ENCODE measurements around the gene KBTBD8. TPM values are rescaled to one million over a fixed set of nuclear protein-coding genes. Genes with fewer than 3 reads are reported as not detected.

KBTBD8 gene
- total RNA-seq, 3 donors from 2014 or later (not counting 1 experiment from before 2014, with no cell fraction given): 8.6 to 11.8 (median 10.8) TPM

DNA sequence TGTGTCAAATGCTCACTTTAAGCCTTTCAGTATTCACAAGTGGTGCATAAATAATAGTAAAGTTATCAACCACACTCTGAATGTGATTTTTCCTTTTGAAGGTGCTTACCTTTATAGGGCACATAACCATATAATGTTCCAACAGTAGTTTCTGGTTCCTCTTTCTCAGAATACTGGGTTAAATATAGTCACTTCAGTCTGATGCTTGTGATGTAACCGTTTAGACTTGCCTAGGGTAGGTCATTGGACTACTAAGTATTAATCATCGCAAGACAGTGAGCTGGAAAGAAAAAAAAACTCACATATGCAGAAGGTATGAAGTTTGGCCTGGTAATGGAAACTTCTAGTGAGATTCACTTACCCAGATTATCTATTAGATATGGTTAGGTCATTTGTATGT lies 1.9 kb downstream of the KBTBD8 start:
- DNase-seq: no peak
- TF ChIP-seq, protein P1, sequence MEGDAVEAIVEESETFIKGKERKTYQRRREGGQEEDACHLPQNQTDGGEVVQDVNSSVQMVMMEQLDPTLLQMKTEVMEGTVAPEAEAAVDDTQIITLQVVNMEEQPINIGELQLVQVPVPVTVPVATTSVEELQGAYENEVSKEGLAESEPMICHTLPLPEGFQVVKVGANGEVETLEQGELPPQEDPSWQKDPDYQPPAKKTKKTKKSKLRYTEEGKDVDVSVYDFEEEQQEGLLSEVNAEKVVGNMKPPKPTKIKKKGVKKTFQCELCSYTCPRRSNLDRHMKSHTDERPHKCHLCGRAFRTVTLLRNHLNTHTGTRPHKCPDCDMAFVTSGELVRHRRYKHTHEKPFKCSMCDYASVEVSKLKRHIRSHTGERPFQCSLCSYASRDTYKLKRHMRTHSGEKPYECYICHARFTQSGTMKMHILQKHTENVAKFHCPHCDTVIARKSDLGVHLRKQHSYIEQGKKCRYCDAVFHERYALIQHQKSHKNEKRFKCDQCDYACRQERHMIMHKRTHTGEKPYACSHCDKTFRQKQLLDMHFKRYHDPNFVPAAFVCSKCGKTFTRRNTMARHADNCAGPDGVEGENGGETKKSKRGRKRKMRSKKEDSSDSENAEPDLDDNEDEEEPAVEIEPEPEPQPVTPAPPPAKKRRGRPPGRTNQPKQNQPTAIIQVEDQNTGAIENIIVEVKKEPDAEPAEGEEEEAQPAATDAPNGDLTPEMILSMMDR (IDR thresholded peaks at IDR 0.05): no peak
- Histone ChIP-seq H3K4me1 (ENCODE audit: control insufficient read depth, insufficient read depth, low read length) (peaks cover 12% of the 10 kb centered on the region), H3K36me3 (ENCODE audit: control insufficient read depth, insufficient read depth, low read length) (peaks cover 18% of the 10 kb centered on the region), H3K9me3 (ENCODE audit: control insufficient read depth, insufficient read depth, low read length) (no peaks in the 10 kb centered on the region), H3K27ac (ENCODE audit: low read length) (peak overlapping the region; percentile 66), H3K27me3 (ENCODE audit: control insufficient read depth, insufficient read depth, low read length) (peaks cover 2% of the 10 kb centered on the region), H3K4me3 (ENCODE audit: low read length) (no peak overlapping the region)
- 58% methylated on average over 2 of the region's 2 CpGs for WGBS (ENCODE audit: insufficient coverage)
- H3K4me1 Mint-ChIP-seq: peaks cover 17 to 26% of the 10 kb centered on the region in 2 donors
- H3K4me3 Mint-ChIP-seq: no peak overlapping the region
- peaks cover under 1 to 3% of the 10 kb centered on the region in 2 donors for H3K27me3 Mint-ChIP-seq (ENCODE audit: low read depth in 2 of 2)
- no peak for ATAC-seq
- H3K36me3 Mint-ChIP-seq: peaks cover 14% of the 10 kb centered on the region
- no peaks in the 10 kb centered on the region for H3K9me3 Mint-ChIP-seq
- no peak overlapping the region for H3K27ac Mint-ChIP-seq
- intact Hi-C loops (cut with micrococcal nuclease): no loop called here

DNA sequence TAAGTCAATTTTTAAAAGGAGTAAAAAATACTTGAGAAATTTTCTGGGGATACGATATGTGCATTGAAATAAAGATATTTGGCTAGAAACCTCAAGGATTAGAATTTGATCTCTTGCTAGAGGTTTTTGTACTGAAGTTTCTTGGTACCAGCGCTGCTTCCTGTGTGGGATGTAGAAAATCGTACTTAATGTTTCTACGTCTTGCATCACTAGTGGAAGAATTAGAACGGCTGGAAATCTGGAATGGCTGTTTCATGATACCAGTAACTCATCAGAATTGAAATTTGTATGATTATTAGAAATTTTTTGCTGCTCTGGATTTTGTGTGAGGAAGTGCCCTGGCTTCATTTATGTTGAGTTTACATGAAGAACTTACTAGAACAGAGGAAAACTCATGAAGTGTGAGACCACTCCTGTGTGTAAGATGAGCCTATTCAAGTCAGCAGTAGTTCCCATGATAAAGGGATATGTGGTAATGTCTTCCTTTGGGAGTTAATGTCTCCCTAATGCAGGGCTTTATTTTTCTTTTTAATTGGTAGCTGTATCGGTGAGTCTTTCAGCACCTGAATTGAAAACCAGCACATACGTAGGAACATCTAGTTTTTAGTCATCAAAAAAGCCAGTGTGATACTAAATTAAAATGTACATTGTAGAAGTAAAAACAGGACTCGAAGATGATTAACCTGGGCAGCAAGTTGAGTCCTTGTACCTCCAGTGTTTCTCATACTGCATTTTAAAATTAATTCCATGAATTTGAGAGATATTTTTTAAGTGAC lies 3.2 kb downstream of the KBTBD8 start:
- intact Hi-C loops (cut with micrococcal nuclease): no loop called here
- Histone ChIP-seq H3K9me3 (ENCODE audit: control insufficient read depth, insufficient read depth, low read length) (no peaks in the 10 kb centered on the region), H3K27me3 (ENCODE audit: control insufficient read depth, insufficient read depth, low read length) (peaks cover 2% of the 10 kb centered on the region), H3K36me3 (ENCODE audit: control insufficient read depth, insufficient read depth, low read length) (peaks cover 23% of the 10 kb centered on the region), H3K4me3 (ENCODE audit: low read length) (no peak overlapping the region), H3K27ac (ENCODE audit: low read length) (peak overlapping the region; percentile 60), H3K4me1 (ENCODE audit: control insufficient read depth, insufficient read depth, low read length) (peaks cover 12% of the 10 kb centered on the region)
- WGBS (ENCODE audit: insufficient coverage): 62% methylated on average over 8 of the region's 8 CpGs
- Mint-ChIP-seq H3K9me3 (no peaks in the 10 kb centered on the region), H3K4me1 (peaks cover 17 to 37% of the 10 kb centered on the region in 2 donors), H3K36me3 (peaks cover 14% of the 10 kb centered on the region), H3K27me3 (ENCODE audit: low read depth in 2 of 2) (peaks cover 0 to 3% of the 10 kb centered on the region in 2 donors), H3K27ac (no peak overlapping the region), H3K4me3 (no peak overlapping the region)
- DNase-seq: no peak
- TF ChIP-seq, protein P1 (IDR thresholded peaks at IDR 0.05): no peak
- ATAC-seq: no peak

DNA sequence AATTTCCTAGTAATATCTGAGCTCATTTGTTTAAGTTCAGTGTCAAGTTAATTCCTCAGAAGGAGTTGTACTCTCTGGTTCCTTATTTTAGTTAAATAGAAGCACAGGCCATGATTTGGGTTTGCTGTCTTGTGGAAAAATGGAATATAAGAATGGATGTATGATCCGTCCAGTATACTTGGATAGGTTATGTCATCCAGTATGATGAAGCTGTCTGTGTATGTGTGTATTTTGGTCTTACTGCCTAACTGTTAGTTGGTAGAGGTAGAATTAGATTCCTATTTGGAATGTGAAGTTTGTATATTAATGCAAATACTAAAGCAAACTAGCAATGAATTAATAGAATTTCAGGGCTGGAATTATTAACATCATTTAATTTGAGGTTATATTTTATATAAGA lies 7.9 kb downstream of the KBTBD8 start:
- no peak overlapping the region for H3K27ac ChIP-seq (ENCODE audit: low read length)
- Mint-ChIP-seq H3K9me3 (no peaks in the 10 kb centered on the region), H3K36me3 (peaks cover 21% of the 10 kb centered on the region), H3K27me3 (ENCODE audit: low read depth in 2 of 2) (no peaks in the 10 kb centered on the region), H3K4me1 (peaks cover 4 to 20% of the 10 kb centered on the region in 2 donors), H3K27ac (no peak overlapping the region), H3K4me3 (no peak overlapping the region)
- intact Hi-C loops (cut with micrococcal nuclease): no loop called here
- H3K27me3 ChIP-seq (ENCODE audit: control insufficient read depth, insufficient read depth, low read length): no peaks in the 10 kb centered on the region
- no peaks in the 10 kb centered on the region for H3K4me1 ChIP-seq (ENCODE audit: control insufficient read depth, insufficient read depth, low read length)
- peaks cover 47% of the 10 kb centered on the region for H3K36me3 ChIP-seq (ENCODE audit: control insufficient read depth, insufficient read depth, low read length)
- TF ChIP-seq, protein P1 (IDR thresholded peaks at IDR 0.05): no peak
- no peaks in the 10 kb centered on the region for H3K9me3 ChIP-seq (ENCODE audit: control insufficient read depth, insufficient read depth, low read length)
- ATAC-seq (no peak), DNase-seq (no peak)
- no peak overlapping the region for H3K4me3 ChIP-seq (ENCODE audit: low read length)
- WGBS (ENCODE audit: insufficient coverage): 94% methylated on average over 1 of the region's 1 CpG
